PC-9 (cell line): Measurements from ENCODE around the gene TP53AIP1. TPM values are rescaled to one million over a fixed set of nuclear protein-coding genes. Genes with fewer than 3 reads are reported as not detected.
"Not testable (repeated sequence)": the region's sequence is repeated elsewhere in the genome, so short reads cannot be mapped to it uniquely, and the experiment has no call there.

Experiments
- BruUV-seq: library from RNA; stranded (reverse); fragments of 400-500 nt; replicated peaks from 2 replicates; lab custom pipeline; 2021; lab: Mats Ljungman, UMichigan
- CTCF ChIA-PET: fragments of 300-600 bp; sonication (Branson Sonifier 250); formaldehyde crosslinking; loops from one replicate; lab custom pipeline; 2022; ENCODE audit warnings: antibody characterized with exemption; lab: Charles Lee
- POLR2A ChIA-PET: fragments of 300-600 bp; sonication (Branson Sonifier 250); formaldehyde crosslinking; loops from one replicate; lab custom pipeline; 2022; ENCODE audit warnings: antibody characterized with exemption; ENCODE audit not compliant: unreplicated experiment; lab: Charles Lee
- DNase-seq, 2 experiments: peaks; one replicate each; pipeline versions ENCODE4 v3.0.0 to v3.0.0-alpha.2; 2015 to 2022; ENCODE audit warnings: mixed read lengths in 1 of 2
- H2AFZ ChIP-seq: fragments of 200-600 bp; sonication (generic); 2 replicates; pipeline ENCODE4 v1.8.1; 2017; ENCODE audit warnings: antibody characterized with exemption
- H3F3A ChIP-seq: fragments of 200-600 bp; sonication (generic); 2 replicates; pipeline ENCODE4 v1.8.1; 2017; ENCODE audit warnings: antibody characterized with exemption, mild to moderate bottlenecking, low read depth; ENCODE audit not compliant: insufficient read depth
- H3K27ac ChIP-seq: fragments of 200-600 bp; sonication (generic); 2 replicates; pipeline ENCODE4 v1.6.1; 2016; ENCODE audit warnings: mixed run types
- H3K27me3 ChIP-seq: fragments of 200-600 bp; sonication (generic); 2 replicates; pipeline ENCODE4 v1.6.1; 2016; ENCODE audit warnings: low read depth, mixed run types; ENCODE audit not compliant: insufficient read depth
- H3K36me3 ChIP-seq: fragments of 200-600 bp; sonication (generic); 2 replicates; pipeline ENCODE4 v1.6.1; 2016; ENCODE audit warnings: low read depth, mixed run types
- H3K4me1 ChIP-seq: fragments of 200-600 bp; sonication (generic); replicated peaks from 2 replicates; pipeline ENCODE4 v1.6.1; 2016; ENCODE audit warnings: mixed run types; ENCODE audit not compliant: insufficient read depth
- H3K4me2 ChIP-seq: fragments of 200-600 bp; sonication (generic); 2 replicates; pipeline ENCODE4 v1.6.1; 2017; ENCODE audit warnings: mixed run types
- H3K4me3 ChIP-seq: fragments of 200-600 bp; sonication (generic); 2 replicates; pipeline ENCODE4 v1.6.1; 2016; ENCODE audit warnings: mixed run types
- H3K79me2 ChIP-seq: fragments of 200-600 bp; sonication (generic); 2 replicates; pipeline ENCODE4 v1.6.1; 2017; ENCODE audit warnings: low read depth, mixed run types
- H3K9me2 ChIP-seq: fragments of 200-600 bp; sonication (generic); 2 replicates; pipeline ENCODE4 v1.8.1; 2017; ENCODE audit warnings: mild to moderate bottlenecking; ENCODE audit not compliant: insufficient read depth
- H3K9me3 ChIP-seq: fragments of 200-600 bp; sonication (generic); 2 replicates; pipeline ENCODE4 v1.8.1; 2016; ENCODE audit warnings: low read depth; ENCODE audit not compliant: insufficient read depth
- H4K20me1 ChIP-seq: fragments of 200-600 bp; sonication (generic); 2 replicates; pipeline ENCODE4 v1.8.1; 2017; ENCODE audit not compliant: insufficient read depth
- CTCF ChIP-seq: fragments of 200-600 bp; sonication (generic); conservative IDR thresholded peaks from 2 replicates; pipeline ENCODE4 v1.6.1; 2017; ENCODE audit warnings: mixed run types, antibody characterized with exemption, mild to moderate bottlenecking, moderate library complexity
- EZH2 ChIP-seq: fragments of 200-600 bp; sonication (generic); IDR thresholded peaks from 2 replicates; pipeline ENCODE4 v1.8.0; 2017; ENCODE audit warnings: antibody characterized with exemption, low read depth
- intact Hi-C: fragments of 100-400 bp; cut with micrococcal nuclease; formaldehyde crosslinking; loops from one replicate; pipeline ENCODE4 v1.10.0; 2022; ENCODE audit not compliant: unreplicated experiment
- total RNA-seq: library from RNA; stranded (reverse); gene quantifications from 2 replicates; pipeline ENCODE4 v1.2.3, GENCODE V29; 2021

Gene TP53AIP1
- total RNA-seq, 1 experiment from 2014 or later: not detected

DNA sequence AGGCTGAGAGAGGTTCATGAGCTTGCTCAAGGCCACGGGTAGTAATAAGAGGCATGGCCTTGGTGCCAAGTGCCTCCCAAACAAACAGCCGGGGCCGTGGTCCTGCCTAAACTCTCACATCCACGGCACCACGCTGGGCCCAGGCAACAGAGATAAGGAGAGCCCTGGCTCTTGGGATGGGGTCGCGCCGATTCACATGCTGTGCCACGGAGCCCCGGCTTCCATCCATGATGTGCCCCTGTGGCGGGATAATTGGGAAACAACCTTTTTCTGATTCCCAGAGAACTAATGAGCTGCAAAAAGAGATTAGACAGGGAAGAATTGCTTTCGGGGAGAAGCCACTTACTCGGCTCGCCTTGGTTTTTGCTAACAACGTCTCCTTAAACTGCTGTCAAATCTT is 22.0 kb downstream of the TP53AIP1 start:
- Histone ChIP-seq H3F3A (no peaks in the 10 kb centered on the region), H2AFZ (no peak overlapping the region), H3K27me3 (peaks cover 42% of the 10 kb centered on the region), H3K36me3 (no peaks in the 10 kb centered on the region), H3K4me2 (no peak overlapping the region), H3K4me1 (no peaks in the 10 kb centered on the region), H4K20me1 (no peaks in the 10 kb centered on the region), H3K79me2 (no peaks in the 10 kb centered on the region), H3K4me3 (no peak overlapping the region), H3K9me3 (no peaks in the 10 kb centered on the region), H3K9me2 (no peaks in the 10 kb centered on the region), H3K27ac (no peak overlapping the region)
- TF ChIP-seq CTCF (no peak), EZH2 (no peak)
- intact Hi-C loops: no loop called here
- no TSS peak for BruUV-seq
- CTCF ChIA-PET: no interaction called here
- DNase-seq: no peak
- POLR2A ChIA-PET: no interaction called here

- H3K4me1 ChIP-seq, POLR2A ChIA-PET, H3K36me3 ChIP-seq, intact Hi-C loops, BruUV-seq, H3K4me3 ChIP-seq, H3F3A ChIP-seq, DNase-seq, H4K20me1 ChIP-seq, H3K9me3 ChIP-seq, H3K79me2 ChIP-seq, H3K27ac ChIP-seq, CTCF ChIA-PET, H2AFZ ChIP-seq, H3K9me2 ChIP-seq, H3K4me2 ChIP-seq: not testable (repeated sequence)
- H3K27me3 ChIP-seq: peaks cover 36% of the 10 kb centered on the region
Observed at GRCh38 chr11:128919635-128920034, 23.0 kb downstream of the TP53AIP1 start.

GRCh38 chr11:128919216-128919615 is 23.5 kb downstream of the TP53AIP1 start:
- Histone ChIP-seq H3K4me3 (no peak overlapping the region), H3K36me3 (no peaks in the 10 kb centered on the region), H3K4me2 (no peak overlapping the region), H3K9me2 (no peaks in the 10 kb centered on the region), H4K20me1 (no peaks in the 10 kb centered on the region), H3K79me2 (no peaks in the 10 kb centered on the region), H3K27ac (no peak overlapping the region), H3K4me1 (no peaks in the 10 kb centered on the region), H3F3A (no peaks in the 10 kb centered on the region), H2AFZ (no peak overlapping the region), H3K27me3 (peaks cover 33% of the 10 kb centered on the region), H3K9me3 (no peaks in the 10 kb centered on the region)
- no peak for DNase-seq
- ChIA-PET CTCF (no interaction called here), POLR2A (no interaction called here)
- intact Hi-C loops: no loop called here
- no TSS peak for BruUV-seq
- TF ChIP-seq CTCF (no peak), EZH2 (no peak)

GRCh38 chr11:128917144-128917724 is 25.4 kb downstream of the TP53AIP1 start:
- Histone ChIP-seq H3K79me2 (no peaks in the 10 kb centered on the region), H4K20me1 (no peaks in the 10 kb centered on the region), H3K27me3 (peaks cover 39% of the 10 kb centered on the region), H3K9me2 (no peaks in the 10 kb centered on the region), H3F3A (no peaks in the 10 kb centered on the region), H3K27ac (no peak overlapping the region), H3K4me1 (no peaks in the 10 kb centered on the region), H3K4me3 (no peak overlapping the region), H3K9me3 (no peaks in the 10 kb centered on the region), H3K36me3 (no peaks in the 10 kb centered on the region), H2AFZ (no peak overlapping the region), H3K4me2 (no peak overlapping the region)
- intact Hi-C loops: no loop called here
- ChIA-PET POLR2A (no interaction called here), CTCF (interaction anchor here (0.5 kb wide), 1 partner anchor 11 kb away, joined by 3 read pairs; no protein-coding TSS in a partner anchor)
- no peak for TF ChIP-seq CTCF
- TF ChIP-seq EZH2: no peak
- no peak for DNase-seq
- no TSS peak for BruUV-seq
